ENCODE data around the gene PROSER3. TPM values are rescaled to one million over a fixed set of nuclear protein-coding genes. Genes with fewer than 3 reads are reported as not detected.

Gene PROSER3
- total and polyA plus RNA-seq, 2 donors (not counting 3 experiments of a cell fraction or from before 2014, with no cell fraction given): 18.3 to 28.3 TPM

DNA sequence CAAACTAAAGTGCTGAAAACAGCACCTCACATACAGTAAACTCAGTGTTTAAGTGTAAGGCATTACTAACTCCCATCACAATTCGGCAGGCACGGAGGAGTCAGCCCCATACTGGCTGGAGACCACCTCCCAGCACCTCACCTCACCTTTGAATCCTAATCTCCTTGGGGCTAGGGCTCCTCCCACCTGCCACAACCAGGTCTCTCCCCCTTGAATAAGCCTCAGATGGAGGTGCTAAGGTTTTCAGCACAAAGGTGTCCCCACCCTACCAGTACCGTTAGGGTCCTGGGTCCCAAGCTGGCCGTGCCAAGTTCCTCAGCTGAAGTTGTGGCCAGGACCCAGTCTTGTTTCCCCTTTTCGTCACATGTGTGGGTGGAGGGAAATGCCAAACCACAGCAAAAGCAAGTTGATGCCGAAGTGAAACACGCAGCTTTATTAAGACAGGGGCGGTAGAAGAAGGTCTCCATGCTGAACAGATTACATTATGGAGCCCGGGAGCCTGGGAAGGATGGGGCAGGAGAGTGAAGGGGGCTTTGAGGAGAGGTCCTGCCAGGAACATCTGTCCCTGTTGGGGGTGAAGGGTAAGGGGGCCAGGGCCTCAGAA lies 15.8 kb upstream of the PROSER3 start, which contains the start of gene IGFLR1:
Gene IGFLR1 (minus strand): TSS at position 332 of the 604 bp plus-strand sequence. CDS start 1,272 bp downstream, outside the sequence.
- Histone ChIP-seq H3K9me1 (replicated peaks; ENCODE audit: control insufficient read depth, extremely low read depth, insufficient read depth, low read length) (no peaks in the 10 kb centered on the region), H3K9ac (replicated peaks; ENCODE audit: extremely low read depth, insufficient read depth, low read length) (no peak within 1 kb of the TSS), H3K4me1 (ENCODE audit: control insufficient read depth, extremely low read depth, insufficient read depth, low read length) (peaks cover 24% of the 10 kb centered on the region), H3K79me2 (ENCODE audit: control insufficient read depth, insufficient read depth, low read length) (peaks cover 9% of the 10 kb centered on the region), H3K4me3 (replicated peaks in 1 of 3; ENCODE audit: insufficient read depth in 1 of 3, low read depth in 1 of 3, low read length in 3 of 3) (no peak within 1 kb of the TSS), H3K36me3 (ENCODE audit: control insufficient read depth in 2 of 2, extremely low read depth in 1 of 2, insufficient read depth in 2 of 2, low read length in 2 of 2) (peaks cover under 1 to 13% of the 10 kb centered on the region in 2 experiments), H3K4me2 (ENCODE audit: insufficient read depth, low read length) (no peak within 1 kb of the TSS), H3K27me3 (ENCODE audit: control insufficient read depth in 2 of 2, insufficient read depth in 2 of 2, low read length in 2 of 2) (no peaks in the 10 kb centered on the region), H4K20me1 (replicated peaks; ENCODE audit: control insufficient read depth, extremely low read depth, insufficient read depth, low read length) (no peaks in the 10 kb centered on the region), H3K27ac (ENCODE audit: insufficient read depth, low read depth, low read length) (no peak within 1 kb of the TSS), H3K9me3 (replicated peaks; ENCODE audit: control insufficient read depth, insufficient read depth, low read length) (no peaks in the 10 kb centered on the region), H2AFZ (ENCODE audit: low read depth, low read length) (no peak within 1 kb of the TSS)
- ChIA-PET CTCF (no interaction called here), POLR2A (no interaction called here)
- TF ChIP-seq JUN (IDR thresholded peaks at IDR 0.05; ENCODE audit: borderline replicate concordance, insufficient read depth, insufficient read length, low read depth) (no peak), POLR2AphosphoS5 (IDR thresholded peaks at IDR 0.05; ENCODE audit: insufficient read depth, low read depth, low read length) (no peak), POLR2A (IDR thresholded peaks at IDR 0.05; ENCODE audit: low read depth, low read length) (no peak), EZH2 (IDR thresholded peaks at IDR 0.05; ENCODE audit: borderline replicate concordance, low read depth, low read length, severe bottlenecking) (no peak), GATA2 (IDR thresholded peaks at IDR 0.05; ENCODE audit: insufficient read depth, insufficient read length, low read depth, low read length) (no peak), FOS (IDR thresholded peaks at IDR 0.05; ENCODE audit: borderline replicate concordance, insufficient read depth, low read length) (no peak), MYC (IDR thresholded peaks at IDR 0.05; ENCODE audit: low read depth, low read length) (no peak)
- TF ChIP-seq, protein P1, sequence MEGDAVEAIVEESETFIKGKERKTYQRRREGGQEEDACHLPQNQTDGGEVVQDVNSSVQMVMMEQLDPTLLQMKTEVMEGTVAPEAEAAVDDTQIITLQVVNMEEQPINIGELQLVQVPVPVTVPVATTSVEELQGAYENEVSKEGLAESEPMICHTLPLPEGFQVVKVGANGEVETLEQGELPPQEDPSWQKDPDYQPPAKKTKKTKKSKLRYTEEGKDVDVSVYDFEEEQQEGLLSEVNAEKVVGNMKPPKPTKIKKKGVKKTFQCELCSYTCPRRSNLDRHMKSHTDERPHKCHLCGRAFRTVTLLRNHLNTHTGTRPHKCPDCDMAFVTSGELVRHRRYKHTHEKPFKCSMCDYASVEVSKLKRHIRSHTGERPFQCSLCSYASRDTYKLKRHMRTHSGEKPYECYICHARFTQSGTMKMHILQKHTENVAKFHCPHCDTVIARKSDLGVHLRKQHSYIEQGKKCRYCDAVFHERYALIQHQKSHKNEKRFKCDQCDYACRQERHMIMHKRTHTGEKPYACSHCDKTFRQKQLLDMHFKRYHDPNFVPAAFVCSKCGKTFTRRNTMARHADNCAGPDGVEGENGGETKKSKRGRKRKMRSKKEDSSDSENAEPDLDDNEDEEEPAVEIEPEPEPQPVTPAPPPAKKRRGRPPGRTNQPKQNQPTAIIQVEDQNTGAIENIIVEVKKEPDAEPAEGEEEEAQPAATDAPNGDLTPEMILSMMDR (IDR thresholded peaks at IDR 0.05; ENCODE audit: extremely low read depth in 1 of 2, insufficient read depth in 1 of 2, low read depth in 1 of 2, low read length in 2 of 2): no peak
- TF ChIP-seq, protein P2, sequence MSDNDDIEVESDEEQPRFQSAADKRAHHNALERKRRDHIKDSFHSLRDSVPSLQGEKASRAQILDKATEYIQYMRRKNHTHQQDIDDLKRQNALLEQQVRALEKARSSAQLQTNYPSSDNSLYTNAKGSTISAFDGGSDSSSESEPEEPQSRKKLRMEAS (IDR thresholded peaks at IDR 0.05; ENCODE audit: insufficient read depth, insufficient read length): no peak
- intact Hi-C loops (cut with micrococcal nuclease) (no loop called here), dilution Hi-C loops (cut with MboI; ENCODE audit: extremely low pct_ligation_motif_present, low sequenced_read_pairs) (no loop called here)
- FAIRE-seq (no peak), DNase-seq (ENCODE audit: low read depth, low spot score) (no peak)
- no TSS peak for BruUV-seq (replicated peaks)
